Type B pancreatic cell (in vitro differentiated cells): ENCODE results near the gene FAM200A. TPM values are rescaled to one million over a fixed set of nuclear protein-coding genes. Genes with fewer than 3 reads are reported as not detected.
A peak's percentile ranks its signal among the peaks of the same experiment; 100 is the strongest.
"Not testable (repeated sequence)": the region's sequence is repeated elsewhere in the genome, so short reads cannot be mapped to it uniquely, and the experiment has no call there.

Source experiments
- DNase-seq: peaks from one replicate; pipeline ENCODE4 v3.0.0; 2021; ENCODE audit warnings: mixed read lengths; ENCODE audit not compliant: unreplicated experiment; ENCODE audit errors: extremely low spot score
- H3K27ac Mint-ChIP-seq: 2 replicates; pipeline ENCODE4 v1.8.0; 2021; ENCODE audit warnings: mild to moderate bottlenecking, mixed read lengths
- H3K27me3 Mint-ChIP-seq: 2 replicates; pipeline ENCODE4 v1.8.0; 2021; ENCODE audit warnings: mixed read lengths
- H3K36me3 Mint-ChIP-seq: 2 replicates; pipeline ENCODE4 v1.8.0; 2021; ENCODE audit warnings: mixed read lengths
- H3K4me1 Mint-ChIP-seq: one replicate; pipeline ENCODE4 v1.8.0; 2021; ENCODE audit warnings: mixed read lengths; ENCODE audit not compliant: unreplicated experiment
- H3K4me3 Mint-ChIP-seq: 2 replicates; pipeline ENCODE4 v1.8.0; 2021; ENCODE audit warnings: mild to moderate bottlenecking, mixed read lengths
- H3K9me3 Mint-ChIP-seq: 2 replicates; pipeline ENCODE4 v1.8.0; 2021; ENCODE audit warnings: mixed read lengths
- CTCF ChIP-seq: fragments of 200-600 bp; sonication (generic); conservative IDR thresholded peaks from 2 replicates; pipeline ENCODE4 v1.5.0; 2021; ENCODE audit warnings: antibody characterized with exemption, mild to moderate bottlenecking
- total RNA-seq: library from RNA; stranded (reverse); gene quantifications from 2 replicates; pipeline ENCODE4 v1.2.1, GENCODE V29; 2021; ENCODE audit warnings: low replicate concordance

Gene FAM200A
- total RNA-seq, 1 donor from 2014 or later: 10.8 TPM

- peaks cover 30% of the 10 kb centered on the region for H3K36me3 Mint-ChIP-seq
Measured at GRCh38 chr7:99571768-99572167, 19.9 kb upstream of the FAM200A start.

GRCh38 chr7:99568770-99569169, 16.9 kb upstream of the FAM200A start:
- peaks cover 39% of the 10 kb centered on the region for H3K36me3 Mint-ChIP-seq
- not testable (repeated sequence) for H3K27me3 Mint-ChIP-seq, H3K9me3 Mint-ChIP-seq, H3K4me3 Mint-ChIP-seq, DNase-seq, H3K27ac Mint-ChIP-seq, H3K4me1 Mint-ChIP-seq

More at GRCh38 chr7:99571768-99572167, 19.9 kb upstream of the FAM200A start:
- Mint-ChIP-seq H3K27ac (no peak overlapping the region), H3K27me3 (no peaks in the 10 kb centered on the region), H3K4me1 (no peaks in the 10 kb centered on the region), H3K4me3 (no peak overlapping the region), H3K9me3 (no peaks in the 10 kb centered on the region)
- DNase-seq: no peak
- no peak for TF ChIP-seq CTCF

- H3K36me3 Mint-ChIP-seq: peaks cover 32% of the 10 kb centered on the region
- no peaks in the 10 kb centered on the region for H3K9me3 Mint-ChIP-seq
- peak overlapping the region; percentile 48 for H3K4me3 Mint-ChIP-seq
- H3K4me1 Mint-ChIP-seq: peaks cover 8% of the 10 kb centered on the region
- H3K27me3 Mint-ChIP-seq: no peaks in the 10 kb centered on the region
- peak overlapping the region; percentile 73 for H3K27ac Mint-ChIP-seq
- no peak for DNase-seq
- TF ChIP-seq CTCF: no peak
Measured at GRCh38 chr7:99563650-99564049, 11.7 kb upstream of the FAM200A start.

- Mint-ChIP-seq H3K4me3 (peak overlapping the region; percentile 47), H3K27me3 (no peaks in the 10 kb centered on the region), H3K9me3 (no peaks in the 10 kb centered on the region), H3K27ac (peak overlapping the region; percentile 94), H3K36me3 (peaks cover 35% of the 10 kb centered on the region), H3K4me1 (peaks cover 11% of the 10 kb centered on the region)
- TF ChIP-seq CTCF: no peak
- DNase-seq: no peak
Measured at GRCh38 chr7:99562832-99563231, 10.9 kb upstream of the FAM200A start.

GRCh38 chr7:99562114-99562784, 10.3 kb upstream of the FAM200A start:
- Mint-ChIP-seq H3K27ac (peak overlapping the region; percentile 94), H3K9me3 (no peaks in the 10 kb centered on the region), H3K4me1 (peaks cover 17% of the 10 kb centered on the region), H3K4me3 (peak overlapping the region; percentile 47), H3K36me3 (peaks cover 37% of the 10 kb centered on the region), H3K27me3 (no peaks in the 10 kb centered on the region)
- no peak for DNase-seq
- TF ChIP-seq CTCF: no peak

GRCh38 chr7:99561737-99562051, 9.8 kb upstream of the FAM200A start:
- H3K27me3 Mint-ChIP-seq: no peaks in the 10 kb centered on the region
- peaks cover 20% of the 10 kb centered on the region for H3K4me1 Mint-ChIP-seq
- H3K9me3 Mint-ChIP-seq: no peaks in the 10 kb centered on the region
- TF ChIP-seq CTCF: no peak
- DNase-seq: no peak
- peaks cover 37% of the 10 kb centered on the region for H3K36me3 Mint-ChIP-seq
- H3K4me3 Mint-ChIP-seq: peak overlapping the region; percentile 96
- H3K27ac Mint-ChIP-seq: peak overlapping the region; percentile 94
